GM18870 (cell line): ENCODE data around the gene PPARGC1A.

ENCODE experiments used
- ATAC-seq: cut with Tn5 transposase; IDR thresholded peaks from one replicate; pipeline ENCODE4 v1.9.1; 2021; ENCODE audit warnings: moderate library complexity; ENCODE audit not compliant: unreplicated experiment

PPARGC1A gene

DNA sequence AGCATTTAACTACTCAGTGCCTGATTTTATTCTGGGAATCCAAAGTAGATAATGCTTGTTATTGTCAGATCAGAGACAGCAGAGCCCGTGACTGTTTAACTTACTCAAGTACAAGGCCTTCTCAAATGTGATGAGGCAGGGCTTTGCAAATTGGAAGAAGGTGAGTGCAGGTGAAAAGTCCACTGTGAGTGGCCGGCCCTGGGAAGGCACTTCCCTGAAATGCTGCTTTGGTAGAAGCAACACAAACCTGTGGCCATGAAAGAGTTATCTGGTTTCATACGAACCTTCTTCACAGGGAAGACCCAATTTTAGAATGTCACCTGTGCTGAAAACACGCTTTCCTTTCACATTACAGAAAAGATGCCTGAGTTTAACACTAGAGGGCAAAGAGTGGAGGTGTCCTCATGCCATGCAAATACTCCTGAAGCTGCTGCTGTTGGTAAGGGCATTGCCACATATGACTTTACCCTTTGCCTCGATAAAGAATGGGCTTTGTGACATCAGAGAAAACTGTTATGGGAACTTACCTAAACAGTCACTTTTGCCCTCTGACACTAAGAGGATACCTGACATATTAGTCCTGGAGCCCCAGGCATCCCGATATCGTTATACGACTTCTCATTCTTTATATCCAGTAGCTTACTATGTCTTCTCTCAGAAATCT, 8.0 kb downstream of the PPARGC1A start:
- ATAC-seq: no peak

DNA sequence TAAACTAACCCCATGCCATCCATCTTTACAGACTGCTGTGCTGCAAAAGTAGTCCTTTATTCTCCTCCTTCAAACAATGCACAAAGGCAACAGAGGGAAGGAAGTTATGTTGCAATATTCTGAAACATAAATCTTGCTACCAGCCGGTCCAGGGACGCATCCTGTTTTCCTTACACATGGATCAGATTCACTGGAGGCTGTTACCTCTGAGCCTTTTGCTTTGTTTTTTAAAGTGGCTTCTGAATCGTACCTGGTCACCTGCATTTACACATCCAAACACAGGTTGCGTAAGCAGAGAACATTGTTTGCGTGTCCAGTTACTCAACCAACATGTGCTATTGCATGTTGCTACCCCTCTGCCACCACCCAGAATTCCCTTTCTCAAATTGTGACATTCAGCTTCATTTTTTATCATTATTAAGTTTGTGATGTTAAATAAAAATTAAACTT, 8.8 kb downstream of the PPARGC1A start:
- ATAC-seq: no peak

DNA sequence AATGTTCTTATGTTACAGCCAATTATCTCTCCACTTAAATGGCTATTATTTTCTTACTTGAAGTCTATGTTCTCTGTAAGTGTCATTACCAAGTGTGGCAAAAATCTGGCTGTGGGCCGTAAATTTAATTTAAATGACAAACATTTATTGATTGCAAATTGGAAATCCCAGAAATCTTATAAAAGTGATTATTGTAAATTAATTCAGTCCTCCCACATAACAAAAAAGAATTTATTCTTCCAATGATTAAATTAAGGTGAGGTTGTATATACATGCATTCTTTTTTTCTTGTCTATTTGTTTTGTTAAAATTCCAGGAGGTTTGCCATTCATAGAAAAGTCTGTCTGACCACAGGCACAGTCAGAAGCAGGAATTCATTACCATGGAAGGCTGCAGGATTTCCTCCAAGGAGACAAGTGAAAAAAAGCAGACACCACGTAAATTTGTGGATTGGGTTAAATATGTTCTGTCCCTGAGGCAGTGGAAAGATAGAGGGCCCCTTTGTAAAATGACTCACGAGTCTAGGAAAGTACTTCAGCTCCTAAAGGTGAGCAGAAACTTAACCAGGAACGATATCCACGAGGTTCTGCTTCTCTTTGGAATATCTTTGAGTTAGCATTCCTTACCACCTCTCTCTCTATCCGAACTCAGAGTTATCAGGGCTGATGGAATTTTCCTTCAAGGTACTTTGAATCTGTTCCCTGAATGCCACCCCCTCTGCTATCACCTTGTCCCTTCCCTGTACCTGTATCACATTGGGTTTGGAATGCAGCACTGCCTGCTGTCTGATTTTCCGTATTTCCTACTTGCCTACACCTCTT, 10.7 kb downstream of the PPARGC1A start:
- no peak for ATAC-seq

DNA sequence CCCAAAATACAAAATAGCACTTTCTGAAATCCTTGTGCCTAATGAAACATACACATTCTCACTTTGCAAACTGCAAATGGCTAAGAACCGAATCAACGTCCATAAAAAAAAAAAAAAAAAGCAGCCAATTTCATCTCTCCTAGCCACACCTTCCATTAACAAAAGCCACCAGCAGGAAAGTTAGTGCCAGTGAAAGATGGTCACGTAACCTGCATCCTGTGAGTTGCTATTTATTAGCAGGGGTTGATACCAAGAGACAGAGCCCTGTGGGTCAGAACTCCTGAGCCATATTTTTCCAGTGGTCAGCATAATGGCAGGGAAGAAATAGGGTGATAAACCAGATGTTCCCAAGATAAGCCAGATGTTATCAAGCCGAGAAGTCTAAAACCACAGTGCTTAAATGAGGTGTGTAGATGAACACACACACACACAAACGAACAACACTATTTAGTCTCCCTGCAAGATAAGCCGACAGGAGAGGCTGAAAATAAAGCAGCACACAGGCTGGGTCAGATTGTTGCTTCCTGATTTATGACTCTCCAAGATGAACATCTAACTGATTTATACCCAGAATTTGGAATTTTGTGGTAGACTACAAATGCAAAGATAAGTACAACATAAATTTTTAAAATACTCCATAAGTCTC, 11.5 kb downstream of the PPARGC1A start:
- no peak for ATAC-seq

DNA sequence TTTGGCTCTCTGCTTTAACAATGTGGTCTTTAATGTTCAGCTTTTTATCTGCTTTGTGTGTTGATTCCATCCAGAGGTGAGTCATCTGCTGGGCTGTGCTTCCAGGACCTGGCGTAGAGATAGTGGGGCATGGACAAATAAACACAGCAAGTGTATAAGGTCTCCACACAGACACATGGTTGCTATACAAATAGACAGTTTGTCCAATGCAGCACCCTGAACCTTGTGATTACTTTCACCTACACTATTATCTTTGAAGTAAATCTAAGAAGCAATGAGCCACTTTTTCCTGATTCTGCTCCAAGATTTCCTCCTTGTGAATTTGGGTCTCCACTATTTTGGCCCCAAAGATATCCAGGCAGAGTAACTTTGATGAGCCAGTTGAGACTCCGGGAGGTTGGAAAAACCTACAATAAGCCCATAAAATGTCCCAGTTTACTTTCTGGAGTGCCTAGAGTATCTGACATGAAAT, 12.1 kb downstream of the PPARGC1A start:
- no peak for ATAC-seq

DNA sequence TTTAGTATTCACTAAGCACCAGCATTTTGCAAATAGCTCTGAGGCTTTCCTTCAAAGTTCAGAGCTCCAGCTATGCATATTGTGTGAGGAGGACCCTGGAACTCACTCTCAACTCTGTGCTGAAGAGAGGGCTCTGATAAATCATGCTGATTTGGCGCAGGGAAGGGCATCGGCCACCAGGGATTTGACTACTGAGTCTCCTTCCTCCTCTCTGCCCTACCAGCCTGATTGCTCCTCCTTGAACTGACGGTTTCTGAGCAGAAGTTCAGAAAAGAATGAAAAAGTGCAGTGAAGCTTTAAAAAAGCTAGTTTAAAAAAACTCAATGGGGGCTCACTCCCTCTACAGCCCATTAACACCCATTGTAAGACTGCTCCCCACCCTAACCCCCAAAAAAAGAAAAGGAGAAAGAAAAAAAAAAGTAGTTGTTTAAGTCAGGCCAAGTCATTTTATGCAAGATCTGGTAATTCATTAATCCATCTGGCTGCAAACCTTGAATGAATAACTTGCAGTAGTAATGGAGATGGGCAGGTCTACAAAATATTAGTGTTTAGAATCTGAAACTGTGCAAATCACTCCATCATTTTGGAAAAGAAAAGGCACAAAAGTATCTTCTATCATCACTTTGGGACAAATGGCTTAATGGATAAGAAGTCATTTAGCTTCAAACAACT, 13.3 kb downstream of the PPARGC1A start:
- ATAC-seq: no peak

DNA sequence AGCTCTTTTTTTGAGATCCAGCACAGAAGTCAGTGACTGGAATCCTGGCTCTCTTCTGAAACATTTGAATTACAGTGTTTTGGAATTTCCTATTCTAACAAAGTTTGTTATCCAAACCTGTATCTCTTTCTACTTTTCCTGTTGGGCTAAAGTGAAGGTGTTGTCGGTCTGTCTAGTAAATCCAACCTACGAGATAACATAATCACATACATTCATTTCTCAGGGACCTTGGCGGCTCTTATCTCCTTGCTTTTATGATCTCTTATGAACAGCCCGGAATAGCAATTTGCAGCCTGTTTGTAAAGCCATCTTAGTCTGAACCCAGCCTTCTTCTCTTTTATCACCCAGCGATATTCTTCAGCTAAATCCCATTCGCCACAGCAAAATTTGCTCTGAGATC, 14.5 kb downstream of the PPARGC1A start:
- ATAC-seq: no peak

DNA sequence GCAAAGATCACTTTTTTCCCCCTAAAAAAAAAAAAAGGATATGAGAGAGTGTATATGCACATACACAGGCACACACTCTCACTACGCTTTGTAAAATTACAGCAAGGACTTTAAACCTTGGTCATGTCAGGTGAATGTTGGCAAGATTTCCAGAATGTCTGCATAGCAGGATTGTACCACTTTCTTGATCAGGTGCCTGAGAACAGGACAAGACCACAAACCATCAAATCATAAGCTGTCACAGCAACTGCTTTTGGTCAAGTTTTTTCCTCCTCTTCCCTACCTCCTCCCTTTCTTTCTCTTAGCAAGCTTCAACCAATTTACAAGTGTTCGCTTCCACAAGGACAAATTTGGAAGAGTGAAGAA, 15.3 kb downstream of the PPARGC1A start:
- ATAC-seq: no peak

DNA sequence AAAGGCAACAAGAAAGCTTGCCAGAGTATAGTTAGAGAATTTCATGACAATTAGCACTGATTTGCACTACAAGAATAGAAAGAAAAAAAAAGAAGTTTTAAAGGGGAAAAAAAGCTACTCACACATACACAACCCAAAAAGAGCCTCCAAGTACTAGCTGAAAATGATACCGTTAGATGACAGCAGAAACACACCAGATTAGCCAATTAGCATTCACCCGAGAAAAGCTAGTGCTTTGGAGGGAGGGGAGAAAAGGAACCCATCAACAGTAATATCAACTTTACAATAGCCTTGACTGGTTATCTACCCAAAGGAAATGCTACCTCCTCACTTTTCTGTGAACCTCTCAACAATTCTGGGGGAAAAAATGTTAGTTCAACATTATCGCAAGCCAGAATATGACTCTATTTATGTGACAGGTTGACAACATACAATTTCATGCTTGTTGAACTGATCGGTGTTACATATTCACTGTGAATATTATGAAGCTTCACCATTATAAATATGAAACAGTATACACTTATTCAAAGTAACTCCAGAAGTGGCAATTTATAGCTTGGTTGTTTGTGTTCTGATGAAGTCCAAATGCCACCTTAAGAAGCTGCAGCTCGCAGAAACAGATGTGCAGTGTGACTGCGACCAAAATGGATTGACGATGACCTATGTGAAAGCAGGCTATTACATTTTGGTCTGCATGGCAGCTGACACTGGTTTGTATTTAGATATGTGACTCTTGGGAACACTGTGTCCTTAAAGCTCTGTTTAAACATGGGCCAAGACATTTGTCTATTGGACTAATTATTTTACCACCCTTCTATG, 15.9 kb downstream of the PPARGC1A start:
- no peak for ATAC-seq

DNA sequence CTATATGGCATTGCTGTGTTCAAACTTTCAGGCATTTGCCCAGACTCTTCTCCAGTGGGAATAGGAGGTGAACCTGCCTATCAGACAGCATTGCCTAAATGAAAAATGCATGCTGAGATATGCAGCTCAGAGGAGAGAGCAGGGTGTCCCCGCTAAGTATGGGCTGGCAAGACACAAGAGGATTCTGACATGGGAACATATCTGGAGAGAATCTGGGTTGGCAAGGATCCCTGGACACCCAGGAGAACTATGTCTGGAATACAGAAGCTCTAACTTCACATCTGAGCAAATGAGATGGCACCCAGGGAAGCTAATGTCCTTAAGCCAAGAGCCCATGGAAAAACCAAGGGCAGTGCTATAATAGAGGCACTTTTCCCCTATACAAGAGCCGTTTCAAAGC, 18.4 kb downstream of the PPARGC1A start:
- ATAC-seq: no peak

DNA sequence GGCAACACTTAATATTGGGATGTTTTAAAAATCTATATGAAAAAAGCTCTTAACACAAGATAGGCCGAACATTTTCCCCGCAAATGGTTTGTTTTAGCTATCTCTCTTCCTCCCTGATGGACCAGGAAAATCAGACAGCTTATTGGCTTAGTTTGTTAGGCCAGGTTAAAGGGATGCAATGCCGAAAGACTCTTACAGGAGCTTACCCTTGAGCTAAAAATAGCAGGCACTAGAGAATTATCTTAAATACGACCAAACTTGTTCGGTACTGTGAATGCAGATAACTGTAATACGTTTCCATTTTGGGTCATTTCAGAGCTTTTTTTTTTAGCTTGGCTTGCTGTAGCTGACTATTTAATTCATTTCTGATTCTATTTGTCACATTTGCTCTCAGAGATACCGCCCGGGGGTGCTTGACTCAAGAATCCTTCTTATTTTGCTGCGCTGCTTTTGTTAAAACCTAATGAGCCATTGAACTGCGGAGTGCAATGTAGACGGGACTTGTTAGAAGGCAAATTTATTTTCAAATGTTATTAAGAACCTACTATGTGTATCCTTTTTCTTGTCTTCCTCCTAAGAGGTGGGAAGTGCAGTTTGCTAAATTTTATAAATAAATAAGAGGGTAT, 23.3 kb downstream of the PPARGC1A start:
- ATAC-seq: no peak

DNA sequence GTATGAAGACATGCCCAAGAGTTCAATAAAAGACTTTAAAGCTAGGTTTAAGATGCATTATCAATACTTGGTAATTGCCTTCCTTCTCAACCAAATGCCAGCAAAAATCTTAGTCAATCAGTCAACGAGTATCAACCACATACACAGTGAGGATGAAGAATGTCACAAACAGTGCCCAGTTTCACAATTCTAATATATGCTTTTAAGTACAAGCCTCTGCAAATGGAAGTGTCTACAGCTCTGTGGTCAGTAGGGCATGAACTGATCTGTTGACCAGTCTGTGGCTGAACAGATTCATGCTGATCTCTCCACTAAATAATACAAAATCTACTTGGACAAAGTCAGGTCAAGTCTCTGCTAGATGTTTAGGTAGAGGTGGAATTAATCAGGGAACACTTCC, 27.9 kb downstream of the PPARGC1A start:
- ATAC-seq: no peak

DNA sequence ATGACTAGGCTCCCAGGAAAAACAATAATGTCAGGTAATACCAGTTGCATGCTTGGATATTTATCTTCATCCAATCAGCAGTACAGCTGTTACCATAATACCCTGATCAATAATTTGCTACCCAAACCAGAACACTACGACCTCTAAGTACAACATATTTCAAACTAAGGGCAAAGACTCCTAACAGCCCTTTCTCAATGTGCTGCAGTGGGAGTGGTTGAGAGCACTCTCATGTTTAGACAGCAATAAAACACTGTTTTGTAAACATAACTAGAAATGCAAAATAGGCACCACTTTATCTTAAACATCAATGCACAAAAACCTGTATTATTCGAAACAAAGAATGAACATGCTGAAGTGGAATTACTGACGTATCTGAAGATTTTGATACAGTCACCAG, 28.9 kb downstream of the PPARGC1A start:
- no peak for ATAC-seq

DNA sequence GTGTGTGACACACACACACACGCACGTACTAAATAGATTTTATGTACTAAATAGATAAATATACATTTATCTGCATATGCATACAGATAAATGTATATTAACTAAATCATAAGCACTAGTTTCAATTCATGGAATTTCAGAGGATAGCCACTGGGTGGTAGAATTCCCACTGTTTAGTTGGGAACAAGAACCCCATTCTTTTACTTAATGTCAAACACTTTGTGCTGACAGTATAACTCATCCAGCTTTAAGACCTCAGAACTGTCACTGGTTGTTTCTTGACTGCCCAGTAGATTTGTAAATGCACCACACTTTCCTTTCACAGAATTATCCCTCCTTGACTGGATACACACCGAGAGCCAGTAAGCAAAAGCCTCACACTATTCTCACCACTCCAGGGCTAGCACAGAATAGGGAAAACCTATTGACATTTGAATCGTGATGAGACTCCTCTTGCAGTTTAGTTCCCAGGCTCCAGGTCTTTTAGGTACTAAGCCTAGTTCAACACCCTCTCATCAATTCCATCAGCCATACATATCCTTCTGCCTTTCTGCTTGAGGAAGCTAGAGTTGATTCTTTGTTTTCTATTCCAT, 32.4 kb downstream of the PPARGC1A start:
- no peak for ATAC-seq

DNA sequence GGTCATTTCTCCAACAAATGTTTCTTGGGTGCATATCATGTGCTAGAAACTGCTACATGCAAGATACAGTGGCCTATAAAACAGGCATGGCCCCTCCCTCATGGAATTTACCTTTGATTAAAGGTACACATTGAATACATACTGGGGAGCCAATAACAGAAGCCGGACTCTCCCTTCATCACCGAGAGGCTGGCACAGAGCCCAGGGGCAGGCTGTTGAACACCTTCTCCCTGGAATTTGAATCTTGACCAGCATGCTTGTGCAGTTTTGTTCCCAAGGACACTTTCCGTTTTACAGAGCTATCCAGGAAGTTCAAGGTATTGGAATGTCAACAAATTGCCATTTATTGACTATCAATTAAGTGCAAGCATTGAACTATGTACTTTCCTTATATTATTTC, 33.2 kb downstream of the PPARGC1A start:
- no peak for ATAC-seq

DNA sequence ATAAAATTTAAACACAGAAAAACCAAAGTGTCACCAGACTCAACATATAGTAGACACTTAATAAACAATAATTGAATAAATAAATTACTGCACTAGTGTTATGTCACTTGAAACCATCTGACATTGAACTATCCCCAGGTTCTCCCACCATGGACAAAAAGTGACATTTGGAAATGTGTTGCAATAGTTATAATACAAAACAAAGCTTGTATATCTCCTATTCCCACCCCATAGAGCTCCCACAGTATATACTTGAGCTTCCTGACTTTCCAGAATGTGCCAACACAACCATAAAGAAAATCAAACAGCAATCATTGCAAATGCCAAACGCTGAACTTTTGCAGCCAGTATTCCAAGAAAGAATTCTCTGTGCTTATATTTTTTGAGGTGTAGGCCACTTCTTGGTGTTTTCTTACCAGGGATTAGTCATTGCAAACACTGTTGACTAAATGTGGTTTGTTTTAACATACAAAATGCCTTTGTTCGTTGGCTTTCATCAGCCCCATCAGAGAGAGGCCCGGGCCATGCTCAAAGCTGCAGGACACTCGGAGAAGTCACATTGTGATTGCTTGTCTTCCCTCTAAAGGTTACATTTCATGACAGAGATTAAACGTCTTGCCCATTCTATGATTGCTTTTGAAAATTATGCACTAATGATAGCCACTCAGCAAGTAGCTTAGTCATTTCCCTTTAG, 33.8 kb downstream of the PPARGC1A start:
- no peak for ATAC-seq

DNA sequence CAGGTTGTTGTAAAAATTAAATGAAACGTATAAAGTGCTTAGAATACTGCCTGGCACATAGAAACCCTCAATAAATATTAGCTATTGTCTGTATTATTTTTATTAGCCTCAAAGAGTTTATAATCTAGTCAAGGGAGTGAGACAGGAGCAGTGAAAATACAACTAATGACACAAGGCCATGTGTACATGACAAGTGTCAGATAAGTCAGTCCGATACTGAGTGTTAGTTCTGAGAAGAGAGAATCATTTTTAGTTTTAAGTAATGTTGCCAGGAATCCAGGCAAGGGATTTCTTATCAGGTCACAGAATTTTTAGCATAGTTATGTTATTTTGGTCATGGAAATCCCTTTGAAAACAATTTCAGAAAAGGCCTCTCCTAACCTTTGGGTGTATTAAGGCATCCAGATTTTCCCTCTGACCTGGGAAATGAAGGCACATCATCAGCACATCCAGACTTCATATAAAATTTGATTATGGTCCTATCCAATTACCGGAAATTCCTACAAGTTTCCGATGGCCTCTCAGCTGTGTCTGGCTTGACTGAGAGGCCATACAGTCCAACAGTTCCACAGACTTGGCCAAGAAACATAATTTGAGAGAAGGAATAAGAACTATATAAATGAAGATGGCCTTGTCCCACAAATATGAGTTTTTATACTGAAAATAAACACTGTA, 35.7 kb downstream of the PPARGC1A start:
- ATAC-seq: no peak

DNA sequence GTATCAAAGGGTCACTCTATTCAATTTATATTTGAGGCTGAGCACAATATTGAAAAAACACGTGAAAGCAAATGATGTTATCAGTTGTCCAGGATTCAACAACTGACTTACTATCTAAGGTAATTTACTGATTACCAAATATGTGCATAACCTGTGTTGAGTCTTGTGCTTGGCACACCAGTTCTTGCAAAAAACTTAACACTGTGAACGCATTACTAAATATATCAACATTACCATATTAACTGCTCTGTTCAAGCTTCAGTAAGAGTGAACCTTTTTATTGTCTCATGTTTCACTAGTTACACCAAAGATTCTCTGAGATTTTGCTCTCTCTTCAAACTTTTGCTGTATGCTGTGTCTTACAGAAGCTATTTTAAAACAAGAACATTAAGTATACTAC, 38.4 kb downstream of the PPARGC1A start:
- no peak for ATAC-seq

DNA sequence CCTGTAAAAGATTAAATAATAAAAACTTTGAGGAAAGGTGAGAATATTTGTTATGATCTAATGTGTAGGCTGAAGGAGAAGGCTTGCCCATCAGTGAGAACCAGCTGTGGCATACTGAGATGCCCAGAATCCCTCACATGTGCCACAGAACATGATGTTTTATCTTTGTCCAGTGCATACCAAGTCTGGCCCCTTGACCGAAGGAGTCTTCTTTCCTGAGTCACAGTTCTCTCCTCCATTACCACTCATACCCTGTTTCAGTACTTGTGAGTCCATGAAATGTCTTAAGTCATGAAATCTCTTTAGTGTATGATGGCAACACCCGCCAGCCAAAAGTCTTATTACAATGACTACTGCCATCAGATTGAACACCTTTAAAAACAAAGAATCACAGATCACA, 42.7 kb downstream of the PPARGC1A start:
- ATAC-seq: no peak
